ENCODE results near the gene FAM120B.
"Not testable (repeated sequence)": the region's sequence is repeated elsewhere in the genome, so short reads cannot be mapped to it uniquely, and the experiment has no call there.

Gene FAM120B

GRCh38 chr6:170261643-170262488 is 44.7 kb upstream of the FAM120B start:
- Histone ChIP-seq H3K4me3 (ENCODE audit: low read depth, low read length) (no peak overlapping the region), H3K36me3 (no peaks in the 10 kb centered on the region), H3K27ac (no peak overlapping the region), H3K9me3 (ENCODE audit: severe bottlenecking) (no peaks in the 10 kb centered on the region), H3K27me3 (ENCODE audit: insufficient read depth, low read depth, severe bottlenecking) (no peaks in the 10 kb centered on the region)
- TF ChIP-seq, protein P1, sequence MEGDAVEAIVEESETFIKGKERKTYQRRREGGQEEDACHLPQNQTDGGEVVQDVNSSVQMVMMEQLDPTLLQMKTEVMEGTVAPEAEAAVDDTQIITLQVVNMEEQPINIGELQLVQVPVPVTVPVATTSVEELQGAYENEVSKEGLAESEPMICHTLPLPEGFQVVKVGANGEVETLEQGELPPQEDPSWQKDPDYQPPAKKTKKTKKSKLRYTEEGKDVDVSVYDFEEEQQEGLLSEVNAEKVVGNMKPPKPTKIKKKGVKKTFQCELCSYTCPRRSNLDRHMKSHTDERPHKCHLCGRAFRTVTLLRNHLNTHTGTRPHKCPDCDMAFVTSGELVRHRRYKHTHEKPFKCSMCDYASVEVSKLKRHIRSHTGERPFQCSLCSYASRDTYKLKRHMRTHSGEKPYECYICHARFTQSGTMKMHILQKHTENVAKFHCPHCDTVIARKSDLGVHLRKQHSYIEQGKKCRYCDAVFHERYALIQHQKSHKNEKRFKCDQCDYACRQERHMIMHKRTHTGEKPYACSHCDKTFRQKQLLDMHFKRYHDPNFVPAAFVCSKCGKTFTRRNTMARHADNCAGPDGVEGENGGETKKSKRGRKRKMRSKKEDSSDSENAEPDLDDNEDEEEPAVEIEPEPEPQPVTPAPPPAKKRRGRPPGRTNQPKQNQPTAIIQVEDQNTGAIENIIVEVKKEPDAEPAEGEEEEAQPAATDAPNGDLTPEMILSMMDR (IDR thresholded peaks at IDR 0.05; ENCODE audit: low read depth, low read length): no peak
- no peak for DNase-seq

GRCh38 chr6:170262489-170263088 is 44.0 kb upstream of the FAM120B start:
- no peak for DNase-seq
- TF ChIP-seq, protein P1 (IDR thresholded peaks at IDR 0.05; ENCODE audit: low read depth, low read length): no peak
- H3K36me3 ChIP-seq: no peaks in the 10 kb centered on the region
- no peaks in the 10 kb centered on the region for H3K9me3 ChIP-seq (ENCODE audit: severe bottlenecking)
- no peaks in the 10 kb centered on the region for H3K27me3 ChIP-seq (ENCODE audit: insufficient read depth, low read depth, severe bottlenecking)
- H3K4me3 ChIP-seq (ENCODE audit: low read depth, low read length): no peak overlapping the region
- no peak overlapping the region for H3K27ac ChIP-seq

GRCh38 chr6:170263410-170263809 is 43.1 kb upstream of the FAM120B start:
- TF ChIP-seq, protein P1 (IDR thresholded peaks at IDR 0.05; ENCODE audit: low read depth, low read length): no peak
- H3K36me3 ChIP-seq: no peaks in the 10 kb centered on the region
- no peak overlapping the region for H3K27ac ChIP-seq
- no peak overlapping the region for H3K4me3 ChIP-seq (ENCODE audit: low read depth, low read length)
- H3K9me3 ChIP-seq (ENCODE audit: severe bottlenecking): no peaks in the 10 kb centered on the region
- DNase-seq: no peak
- H3K27me3 ChIP-seq (ENCODE audit: insufficient read depth, low read depth, severe bottlenecking): no peaks in the 10 kb centered on the region

DNA sequence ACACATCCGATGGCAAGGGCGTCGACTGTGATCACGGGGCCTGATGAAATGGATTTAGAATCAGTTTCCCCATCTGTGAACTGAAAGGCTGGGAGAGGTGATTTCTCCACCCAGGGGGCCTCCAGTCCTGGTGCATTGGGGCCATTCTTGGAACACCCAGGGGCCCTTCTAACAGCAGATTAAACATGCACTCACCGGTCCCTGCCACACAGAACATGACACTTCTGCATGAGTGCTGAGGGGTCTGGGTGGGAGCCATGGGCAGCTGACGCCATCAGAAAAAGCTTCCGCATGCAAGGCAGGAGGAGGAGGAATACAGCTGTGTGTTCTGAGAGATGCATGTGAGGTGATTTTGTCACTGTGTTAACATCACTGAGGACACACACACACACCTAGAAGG is 42.5 kb upstream of the FAM120B start:
- H3K27me3 ChIP-seq (ENCODE audit: insufficient read depth, low read depth, severe bottlenecking): no peaks in the 10 kb centered on the region

GRCh38 chr6:170264644-170265043 is 41.9 kb upstream of the FAM120B start:
- H3K36me3 ChIP-seq; DNase-seq; H3K9me3 ChIP-seq (ENCODE audit: severe bottlenecking); H3K27ac ChIP-seq; H3K4me3 ChIP-seq (ENCODE audit: low read depth, low read length); H3K27me3 ChIP-seq (ENCODE audit: insufficient read depth, low read depth, severe bottlenecking): not testable (repeated sequence)

More for the DNA sequence above, 42.5 kb upstream of the FAM120B start:
- H3K9me3 ChIP-seq (ENCODE audit: severe bottlenecking): no peaks in the 10 kb centered on the region
- no peak for DNase-seq
- TF ChIP-seq, protein P1 (IDR thresholded peaks at IDR 0.05; ENCODE audit: low read depth, low read length): no peak
- no peak overlapping the region for H3K27ac ChIP-seq
- no peaks in the 10 kb centered on the region for H3K36me3 ChIP-seq
- no peak overlapping the region for H3K4me3 ChIP-seq (ENCODE audit: low read depth, low read length)

DNA sequence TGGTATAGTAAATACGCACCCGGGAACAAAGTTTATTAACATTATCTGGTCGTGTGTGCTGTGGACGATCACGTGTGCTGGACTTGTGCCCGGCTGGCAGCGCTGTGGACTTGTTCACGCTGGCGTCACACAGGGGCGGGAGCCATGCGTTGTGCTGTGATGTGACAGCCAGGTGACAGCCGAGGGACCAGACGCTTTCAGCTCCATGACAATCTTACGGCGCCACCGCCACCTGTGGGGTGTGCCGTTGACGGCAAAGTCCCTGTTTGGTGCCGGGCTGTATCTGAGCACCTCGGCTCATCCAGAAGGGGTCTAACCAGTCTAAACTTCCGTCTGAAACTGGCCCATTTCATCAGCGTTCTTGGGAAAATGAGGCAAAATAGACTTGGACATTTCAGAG is 40.9 kb upstream of the FAM120B start:
- no peak for DNase-seq
- Histone ChIP-seq H3K4me3 (ENCODE audit: low read depth, low read length) (no peak overlapping the region), H3K36me3 (no peaks in the 10 kb centered on the region), H3K9me3 (ENCODE audit: severe bottlenecking) (no peaks in the 10 kb centered on the region), H3K27ac (no peak overlapping the region), H3K27me3 (ENCODE audit: insufficient read depth, low read depth, severe bottlenecking) (no peaks in the 10 kb centered on the region)
- TF ChIP-seq, protein P1 (IDR thresholded peaks at IDR 0.05; ENCODE audit: low read depth, low read length): no peak

Measured in WERI-Rb-1 (cell line).